Liver (tissue), 9 donors: ENCODE results near the gene ERCC4. TPM values are rescaled to one million over a fixed set of nuclear protein-coding genes. Genes with fewer than 3 reads are reported as not detected.

ENCODE experiments used
- DNase-seq: peaks from one replicate; pipeline ENCODE4 v3.0.0-alpha.2; 2017; ENCODE audit warnings: low spot score
- H3K27ac ChIP-seq, 2 donors: one replicate each; pipeline ENCODE4 v1.7.0; 2013; ENCODE audit warnings: inconsistent platforms in 2 of 2, low read length in 2 of 2, control low read depth in 1 of 2, low read depth in 1 of 2, mild to moderate bottlenecking in 1 of 2
- H3K27me3 ChIP-seq, 4 donors: one replicate each; pipeline versions ENCODE4 v1.6.1 to v1.7.0; 2013; ENCODE audit warnings: low read length in 3 of 4, inconsistent platforms in 1 of 4, mild to moderate bottlenecking in 1 of 4, moderate library complexity in 1 of 4; ENCODE audit not compliant: control insufficient read depth in 4 of 4, insufficient read depth in 4 of 4
- H3K36me3 ChIP-seq, 4 donors: one replicate each; pipeline versions ENCODE4 v1.6.1 to v1.7.0; 2013; ENCODE audit warnings: low read length in 3 of 4, mild to moderate bottlenecking in 3 of 4, low read depth in 1 of 4, moderate library complexity in 1 of 4; ENCODE audit not compliant: control insufficient read depth in 4 of 4, insufficient read depth in 3 of 4
- H3K4me1 ChIP-seq, 4 donors: one replicate each; pipeline versions ENCODE4 v1.6.1 to v1.7.0; 2013; ENCODE audit warnings: low read length in 3 of 4, mild to moderate bottlenecking in 3 of 4, moderate library complexity in 1 of 4; ENCODE audit not compliant: control insufficient read depth in 4 of 4, insufficient read depth in 4 of 4
- H3K4me3 ChIP-seq, 3 donors: one replicate each; pipeline versions ENCODE4 v1.6.1 to v1.7.0; 2013; ENCODE audit warnings: low read length in 3 of 3, control low read depth in 1 of 3, low read depth in 1 of 3, mild to moderate bottlenecking in 1 of 3
- H3K9ac ChIP-seq, 2 donors: one replicate each; pipeline ENCODE4 v1.7.0; 2013; ENCODE audit warnings: low read length in 2 of 2, mild to moderate bottlenecking in 2 of 2, moderate library complexity in 2 of 2, control low read depth in 1 of 2, low read depth in 1 of 2
- H3K9me3 ChIP-seq, 4 donors: one replicate each; pipeline versions ENCODE4 v1.6.1 to v1.7.0; 2013; ENCODE audit warnings: low read length in 3 of 4; ENCODE audit not compliant: control insufficient read depth in 4 of 4
- CTCF ChIP-seq: fragments of 150-350 bp; IDR thresholded peaks from 2 replicates; pipeline ENCODE4 v1.5.1; 2017; ENCODE audit warnings: improper control_type of control experiment, low read depth, low read length; ENCODE audit not compliant: missing input control
- EGR1 ChIP-seq, 2 donors: IDR thresholded peaks; 2 replicates each; pipeline ENCODE4 v1.6.1; 2016 to 2018; ENCODE audit warnings: antibody characterized with exemption in 2 of 2, low read depth in 2 of 2
- FOXA1 ChIP-seq: IDR thresholded peaks from 2 replicates; pipeline ENCODE4 v1.6.1; 2016; ENCODE audit warnings: antibody characterized with exemption
- GABPA ChIP-seq, 2 donors: IDR thresholded peaks in 1 of 2; conservative IDR thresholded peaks in 1 of 2; 2 replicates each; pipeline ENCODE4 v1.6.1; 2016; ENCODE audit warnings: antibody characterized with exemption in 2 of 2, mild to moderate bottlenecking in 1 of 2, moderate library complexity in 1 of 2
- HNF4A ChIP-seq, 2 donors: conservative IDR thresholded peaks; 2 replicates each; pipeline ENCODE4 v1.6.1; 2016; ENCODE audit warnings: antibody characterized with exemption in 2 of 2, mild to moderate bottlenecking in 2 of 2
- HNF4G ChIP-seq: IDR thresholded peaks from 2 replicates; pipeline ENCODE4 v1.6.1; 2016; ENCODE audit warnings: antibody characterized with exemption
- JUND ChIP-seq, 2 donors: IDR thresholded peaks; 2 replicates each; pipeline ENCODE4 v1.6.1; 2016; ENCODE audit warnings: antibody characterized with exemption in 2 of 2
- MAX ChIP-seq: IDR thresholded peaks from 2 replicates; pipeline ENCODE4 v1.6.1; 2016; ENCODE audit warnings: antibody characterized with exemption
- NR2F2 ChIP-seq: IDR thresholded peaks from 2 replicates; pipeline ENCODE4 v1.6.1; 2016; ENCODE audit warnings: antibody characterized with exemption
- RAD21 ChIP-seq, 2 donors: IDR thresholded peaks; 2 replicates each; pipeline ENCODE4 v1.6.1; 2016; ENCODE audit warnings: antibody characterized with exemption in 2 of 2, mild to moderate bottlenecking in 2 of 2
- TAF1 ChIP-seq: conservative IDR thresholded peaks from 2 replicates; pipeline ENCODE4 v1.6.1; 2016; ENCODE audit warnings: antibody characterized with exemption, mild to moderate bottlenecking
- YY1 ChIP-seq: IDR thresholded peaks from 2 replicates; pipeline ENCODE4 v1.6.1; 2016; ENCODE audit warnings: antibody characterized with exemption, mild to moderate bottlenecking
- ZBTB33 ChIP-seq: IDR thresholded peaks from 2 replicates; pipeline ENCODE4 v1.6.1; 2016; ENCODE audit warnings: antibody characterized with exemption
- WGBS: extraction: QIAGEN DNeasy Blood & Tissue Kit; methylation state at CpG from one replicate; pipeline ENCODE4 v1.1.7; 2013; 5-methylcytosine and 5-hydroxymethylcytosine counted together
- polyA plus RNA-seq, 2 donors: library from polyadenylated mRNA; stranded (reverse) in 1 of 2; unstranded in 1 of 2; fragments of 200-250 nt in 1 of 2; fragments of >200 nt in 1 of 2; fragmentation: Nextera tagmentation in 1 of 2; extraction: Ambion mirVana in 1 of 2; gene quantifications; one replicate each; pipeline versions ENCODE4 v1.2.1 to v1.2.3, GENCODE V29; 2013 to 2015
- total RNA-seq, 2 donors: library from RNA; depleted of rRNA; stranded (reverse); fragments of >200 nt; gene quantifications; one replicate each; pipeline ENCODE4 v1.2.3, GENCODE V29; 2014
- TF ChIP-seq, protein P1 (sequence below): IDR thresholded peaks from 2 replicates; pipeline ENCODE4 v1.6.1; 2016; ENCODE audit warnings: antibody characterized with exemption, mild to moderate bottlenecking
- TF ChIP-seq, protein P2 (sequence below): IDR thresholded peaks from 2 replicates; pipeline ENCODE4 v1.6.1; 2016; ENCODE audit warnings: antibody characterized with exemption
- donor health status: healthy.
- donor health status: healthy.
- donor health status: healthy.
- donor health status: healthy.
- donor health status: healthy.

ERCC4 gene
- total and polyA plus RNA-seq, 4 donors, result 1.6 to 11.1 (median 4.9) TPM

DNA sequence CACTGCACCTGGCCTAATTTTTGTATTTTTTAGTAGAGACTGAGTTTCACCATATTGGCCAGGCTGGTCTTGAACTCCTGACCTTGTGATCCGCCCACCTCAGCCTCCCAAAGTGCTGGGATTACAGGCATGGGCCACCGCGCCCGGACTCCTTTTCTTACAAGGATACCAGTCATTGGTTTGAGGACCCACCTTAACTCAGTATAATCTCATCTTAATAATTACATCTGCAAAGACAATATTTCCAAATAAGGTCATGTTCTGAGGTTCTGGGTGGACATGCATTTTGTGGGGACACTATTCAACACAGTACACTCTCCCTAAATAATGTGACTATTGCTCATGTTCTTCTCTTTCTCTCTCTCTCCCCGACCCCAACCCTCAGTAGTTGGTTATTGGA lies 63.7 kb downstream of the ERCC4 start:
- DNase-seq, result no peak
- Histone ChIP-seq H3K4me1 (no peaks in the 10 kb centered on the region), H3K9me3 (no peaks in the 10 kb centered on the region), H3K27ac (no peak overlapping the region), H3K4me3 (no peak overlapping the region), H3K9ac (no peak overlapping the region), H3K27me3 (no peaks in the 10 kb centered on the region), H3K36me3 (no peaks in the 10 kb centered on the region)
- no peak for TF ChIP-seq HNF4G
- TF ChIP-seq MAX, result no peak
- no peak for TF ChIP-seq YY1
- no peak for TF ChIP-seq ZBTB33
- TF ChIP-seq CTCF, result no peak
- no peak for TF ChIP-seq RAD21 (IDR thresholded peaks at IDR 0.05)
- TF ChIP-seq, protein P1, sequence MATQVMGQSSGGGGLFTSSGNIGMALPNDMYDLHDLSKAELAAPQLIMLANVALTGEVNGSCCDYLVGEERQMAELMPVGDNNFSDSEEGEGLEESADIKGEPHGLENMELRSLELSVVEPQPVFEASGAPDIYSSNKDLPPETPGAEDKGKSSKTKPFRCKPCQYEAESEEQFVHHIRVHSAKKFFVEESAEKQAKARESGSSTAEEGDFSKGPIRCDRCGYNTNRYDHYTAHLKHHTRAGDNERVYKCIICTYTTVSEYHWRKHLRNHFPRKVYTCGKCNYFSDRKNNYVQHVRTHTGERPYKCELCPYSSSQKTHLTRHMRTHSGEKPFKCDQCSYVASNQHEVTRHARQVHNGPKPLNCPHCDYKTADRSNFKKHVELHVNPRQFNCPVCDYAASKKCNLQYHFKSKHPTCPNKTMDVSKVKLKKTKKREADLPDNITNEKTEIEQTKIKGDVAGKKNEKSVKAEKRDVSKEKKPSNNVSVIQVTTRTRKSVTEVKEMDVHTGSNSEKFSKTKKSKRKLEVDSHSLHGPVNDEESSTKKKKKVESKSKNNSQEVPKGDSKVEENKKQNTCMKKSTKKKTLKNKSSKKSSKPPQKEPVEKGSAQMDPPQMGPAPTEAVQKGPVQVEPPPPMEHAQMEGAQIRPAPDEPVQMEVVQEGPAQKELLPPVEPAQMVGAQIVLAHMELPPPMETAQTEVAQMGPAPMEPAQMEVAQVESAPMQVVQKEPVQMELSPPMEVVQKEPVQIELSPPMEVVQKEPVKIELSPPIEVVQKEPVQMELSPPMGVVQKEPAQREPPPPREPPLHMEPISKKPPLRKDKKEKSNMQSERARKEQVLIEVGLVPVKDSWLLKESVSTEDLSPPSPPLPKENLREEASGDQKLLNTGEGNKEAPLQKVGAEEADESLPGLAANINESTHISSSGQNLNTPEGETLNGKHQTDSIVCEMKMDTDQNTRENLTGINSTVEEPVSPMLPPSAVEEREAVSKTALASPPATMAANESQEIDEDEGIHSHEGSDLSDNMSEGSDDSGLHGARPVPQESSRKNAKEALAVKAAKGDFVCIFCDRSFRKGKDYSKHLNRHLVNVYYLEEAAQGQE, result no peak
- TF ChIP-seq JUND (IDR thresholded peaks at IDR 0.05), result no peak
- TF ChIP-seq, protein P2, sequence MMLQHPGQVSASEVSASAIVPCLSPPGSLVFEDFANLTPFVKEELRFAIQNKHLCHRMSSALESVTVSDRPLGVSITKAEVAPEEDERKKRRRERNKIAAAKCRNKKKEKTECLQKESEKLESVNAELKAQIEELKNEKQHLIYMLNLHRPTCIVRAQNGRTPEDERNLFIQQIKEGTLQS, result no peak
- no peak for TF ChIP-seq GABPA (IDR thresholded peaks at IDR 0.05 in 1 of 2, conservative IDR thresholded peaks at IDR 0.05 in 1 of 2)
- TF ChIP-seq FOXA1, result no peak
- no peak for TF ChIP-seq NR2F2
- no peak for TF ChIP-seq EGR1 (IDR thresholded peaks at IDR 0.05; ENCODE audit: low read depth in 2 of 2)
- no peak for TF ChIP-seq TAF1
- 79% methylated on average over 5 of the region's 5 CpGs for WGBS

DNA sequence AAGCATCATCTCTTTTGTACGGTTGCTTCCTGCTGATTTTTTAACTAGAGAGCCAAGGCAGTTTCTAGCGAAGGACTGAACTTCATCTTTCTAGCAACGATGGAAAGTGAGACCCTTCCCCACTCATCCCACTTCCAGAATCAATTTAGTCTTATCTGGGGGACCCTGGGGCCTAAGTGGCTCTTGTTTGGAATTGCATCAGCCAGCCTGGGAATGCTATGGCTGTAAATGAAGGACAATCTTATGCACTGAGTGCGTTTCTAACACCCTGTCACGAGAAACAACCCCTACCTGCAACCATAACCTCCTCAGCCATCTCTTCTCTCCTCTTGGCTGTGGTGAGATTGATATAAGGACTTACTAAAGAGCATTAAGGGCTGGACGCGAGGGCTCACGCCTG lies 64.8 kb downstream of the ERCC4 start:
- DNase-seq, result no peak
- Histone ChIP-seq H3K27ac (no peak overlapping the region), H3K4me3 (no peak overlapping the region), H3K9ac (no peak overlapping the region), H3K36me3 (no peaks in the 10 kb centered on the region), H3K27me3 (no peaks in the 10 kb centered on the region), H3K9me3 (no peaks in the 10 kb centered on the region), H3K4me1 (no peaks in the 10 kb centered on the region)
- 88% methylated on average over 8 of the region's 8 CpGs for WGBS
- TF ChIP-seq FOXA1, result no peak
- TF ChIP-seq HNF4A (conservative IDR thresholded peaks at IDR 0.05), result no peak
- no peak for TF ChIP-seq JUND (IDR thresholded peaks at IDR 0.05)
